HUDEP-2 (cell line): ENCODE results near the gene KDM5B.

Experiments used
- DNase-seq, 76 experiments: peaks; one replicate each; lab custom pipeline; 2025; ENCODE audit not compliant: unreplicated experiment in 76 of 76; lab: John Stamatoyannopoulos, UW

The KDM5B gene

GRCh38 chr1:202689493-202690342 lies 118.5 kb downstream of the KDM5B start:
- no peak for DNase-seq

- no peak for DNase-seq
Observed at GRCh38 chr1:202689082-202689481, 119.1 kb downstream of the KDM5B start.

- no peak for DNase-seq
Observed at GRCh38 chr1:202688401-202688800, 119.8 kb downstream of the KDM5B start.

GRCh38 chr1:202687798-202688197 lies 120.4 kb downstream of the KDM5B start:
- DNase-seq, result no peak

- DNase-seq, result no peak
Observed at GRCh38 chr1:202687370-202687769, 120.9 kb downstream of the KDM5B start.

GRCh38 chr1:202685641-202686040 lies 122.6 kb downstream of the KDM5B start:
- DNase-seq, result no peak

GRCh38 chr1:202684716-202685115 lies 123.5 kb downstream of the KDM5B start:
- DNase-seq, result no peak

GRCh38 chr1:202683029-202683428 lies 125.2 kb downstream of the KDM5B start:
- DNase-seq, result no peak

- DNase-seq, result no peak
Observed at GRCh38 chr1:202682477-202682876, 125.7 kb downstream of the KDM5B start.

GRCh38 chr1:202681736-202682420 lies 126.3 kb downstream of the KDM5B start:
- DNase-seq, result no peak

GRCh38 chr1:202680586-202681352 lies 127.5 kb downstream of the KDM5B start:
- DNase-seq, result no peak

- no peak for DNase-seq
Observed at GRCh38 chr1:202679406-202680177, 128.6 kb downstream of the KDM5B start.

- DNase-seq, result no peak
Observed at GRCh38 chr1:202677433-202677832, 130.8 kb downstream of the KDM5B start.
